Nephron progenitor cell (in vitro differentiated cells): ENCODE data around the gene INHA.

Experiments used
- DNase-seq: peaks from one replicate; pipeline ENCODE4 v3.0.0; 2021
- H3K27ac Mint-ChIP-seq: 2 replicates; pipeline ENCODE4 v1.8.0; 2021; ENCODE audit warnings: mild to moderate bottlenecking, moderate library complexity, mixed read lengths
- H3K27me3 Mint-ChIP-seq: 2 replicates; pipeline ENCODE4 v1.8.0; 2021; ENCODE audit warnings: mild to moderate bottlenecking, low read depth, mixed read lengths; ENCODE audit not compliant: poor library complexity
- H3K36me3 Mint-ChIP-seq: 2 replicates; pipeline ENCODE4 v1.8.0; 2021; ENCODE audit warnings: low read depth, mixed read lengths
- H3K4me1 Mint-ChIP-seq: 2 replicates; pipeline ENCODE4 v1.8.0; 2021; ENCODE audit warnings: mixed read lengths
- H3K4me3 Mint-ChIP-seq: 2 replicates; pipeline ENCODE4 v1.8.0; 2021; ENCODE audit warnings: mild to moderate bottlenecking, moderate library complexity, mixed read lengths
- H3K9me3 Mint-ChIP-seq: 2 replicates; pipeline ENCODE4 v1.8.0; 2021; ENCODE audit warnings: mild to moderate bottlenecking, moderate library complexity, mixed read lengths
- TF ChIP-seq, protein P1 (sequence below): fragments of 200-600 bp; sonication (generic); IDR thresholded peaks from 2 replicates; pipeline ENCODE4 v1.5.0; 2021; ENCODE audit warnings: antibody characterized with exemption

The INHA gene

DNA sequence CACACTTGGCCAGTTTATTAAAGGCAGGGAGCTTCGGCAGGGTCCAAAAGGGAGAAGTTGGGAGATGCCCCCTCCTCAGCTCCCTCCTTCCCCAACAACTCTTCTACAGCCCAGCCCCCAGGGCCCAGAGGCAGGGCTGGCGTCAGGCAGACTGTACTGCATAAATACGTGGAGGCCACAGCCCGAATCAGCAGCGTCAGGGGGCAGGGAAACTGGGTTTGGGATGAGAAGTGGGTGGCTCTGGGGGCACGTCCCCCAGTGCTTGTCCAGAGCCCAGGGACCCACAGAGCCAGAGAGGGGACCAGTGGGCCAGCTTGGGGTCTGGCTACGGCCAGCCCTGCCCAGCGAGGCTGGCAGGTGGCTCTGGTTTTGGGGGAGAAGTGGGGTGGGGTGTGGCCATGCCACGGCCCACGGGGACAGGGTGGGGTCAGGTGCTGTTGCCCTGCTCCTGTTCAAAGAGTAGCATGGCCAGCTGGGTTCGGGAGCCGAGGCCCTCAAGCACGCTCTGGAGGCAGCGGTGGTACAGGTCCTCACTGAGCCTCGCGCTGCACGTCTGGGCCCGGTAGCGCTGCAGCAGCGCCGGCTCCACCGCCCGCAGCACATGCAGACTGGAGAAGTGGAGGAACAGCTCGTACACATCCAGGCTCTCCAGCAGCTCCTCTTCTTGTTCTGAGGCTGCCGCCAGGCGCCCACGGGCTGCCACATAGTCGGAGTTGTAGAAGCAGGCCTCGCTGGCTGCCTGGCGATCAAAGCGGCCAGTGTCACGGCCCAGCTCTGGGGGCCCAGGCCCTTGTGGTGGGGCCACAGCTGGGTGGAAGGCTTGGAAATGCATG, 32.9 kb upstream of the INHA start:
- H3K9me3 Mint-ChIP-seq, result no peaks in the 10 kb centered on the region
- H3K27ac Mint-ChIP-seq, result no peak overlapping the region
- no peak overlapping the region for H3K4me3 Mint-ChIP-seq
- TF ChIP-seq, protein P1, sequence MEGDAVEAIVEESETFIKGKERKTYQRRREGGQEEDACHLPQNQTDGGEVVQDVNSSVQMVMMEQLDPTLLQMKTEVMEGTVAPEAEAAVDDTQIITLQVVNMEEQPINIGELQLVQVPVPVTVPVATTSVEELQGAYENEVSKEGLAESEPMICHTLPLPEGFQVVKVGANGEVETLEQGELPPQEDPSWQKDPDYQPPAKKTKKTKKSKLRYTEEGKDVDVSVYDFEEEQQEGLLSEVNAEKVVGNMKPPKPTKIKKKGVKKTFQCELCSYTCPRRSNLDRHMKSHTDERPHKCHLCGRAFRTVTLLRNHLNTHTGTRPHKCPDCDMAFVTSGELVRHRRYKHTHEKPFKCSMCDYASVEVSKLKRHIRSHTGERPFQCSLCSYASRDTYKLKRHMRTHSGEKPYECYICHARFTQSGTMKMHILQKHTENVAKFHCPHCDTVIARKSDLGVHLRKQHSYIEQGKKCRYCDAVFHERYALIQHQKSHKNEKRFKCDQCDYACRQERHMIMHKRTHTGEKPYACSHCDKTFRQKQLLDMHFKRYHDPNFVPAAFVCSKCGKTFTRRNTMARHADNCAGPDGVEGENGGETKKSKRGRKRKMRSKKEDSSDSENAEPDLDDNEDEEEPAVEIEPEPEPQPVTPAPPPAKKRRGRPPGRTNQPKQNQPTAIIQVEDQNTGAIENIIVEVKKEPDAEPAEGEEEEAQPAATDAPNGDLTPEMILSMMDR, result no peak
- peaks cover 15% of the 10 kb centered on the region for H3K27me3 Mint-ChIP-seq
- no peak for DNase-seq
- H3K36me3 Mint-ChIP-seq, result peaks cover 6% of the 10 kb centered on the region
- peaks cover 53% of the 10 kb centered on the region for H3K4me1 Mint-ChIP-seq

DNA sequence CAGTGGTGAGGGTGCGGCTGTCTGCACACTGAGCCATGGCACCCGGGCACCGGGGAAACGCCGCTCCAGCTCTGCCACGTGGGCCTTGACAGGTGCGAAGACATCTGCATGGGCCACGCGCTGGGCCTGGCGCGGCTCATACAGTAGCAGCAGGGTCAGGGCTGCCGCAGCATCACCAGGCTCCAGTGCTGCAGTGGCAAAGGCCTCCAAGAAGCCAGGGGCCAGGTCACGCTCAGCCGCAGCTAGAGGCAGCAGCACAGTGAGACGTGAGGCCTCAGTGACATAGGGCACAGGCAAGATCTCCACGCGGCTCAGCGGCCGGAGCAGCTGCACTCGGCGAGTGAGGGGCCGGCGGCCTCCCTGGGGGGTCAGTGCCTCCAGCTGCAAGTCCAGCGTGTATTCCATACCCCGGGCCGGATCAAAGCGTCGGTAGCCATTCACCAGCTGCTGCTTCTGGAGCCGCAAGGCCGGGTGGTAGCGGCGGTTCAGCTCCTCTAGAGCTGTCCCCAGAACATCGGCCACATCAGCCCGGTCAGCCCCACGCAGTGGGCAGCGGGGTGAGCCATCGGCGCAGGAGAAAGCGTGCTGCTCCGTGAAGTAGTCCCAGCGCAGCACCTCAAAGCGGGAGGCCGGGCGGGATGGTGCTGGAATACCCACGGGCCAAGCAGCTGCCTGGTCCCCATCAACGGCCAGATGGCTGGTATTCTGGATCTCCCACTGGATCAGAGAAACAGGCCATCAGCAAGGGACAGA, 32.0 kb upstream of the INHA start:
- H3K36me3 Mint-ChIP-seq, result peaks cover 6% of the 10 kb centered on the region
- no peak overlapping the region for H3K27ac Mint-ChIP-seq
- H3K27me3 Mint-ChIP-seq, result peaks cover 24% of the 10 kb centered on the region
- H3K4me1 Mint-ChIP-seq, result peaks cover 61% of the 10 kb centered on the region
- DNase-seq, result no peak
- TF ChIP-seq, protein P1, result no peak
- no peak overlapping the region for H3K4me3 Mint-ChIP-seq
- H3K9me3 Mint-ChIP-seq, result no peaks in the 10 kb centered on the region

DNA sequence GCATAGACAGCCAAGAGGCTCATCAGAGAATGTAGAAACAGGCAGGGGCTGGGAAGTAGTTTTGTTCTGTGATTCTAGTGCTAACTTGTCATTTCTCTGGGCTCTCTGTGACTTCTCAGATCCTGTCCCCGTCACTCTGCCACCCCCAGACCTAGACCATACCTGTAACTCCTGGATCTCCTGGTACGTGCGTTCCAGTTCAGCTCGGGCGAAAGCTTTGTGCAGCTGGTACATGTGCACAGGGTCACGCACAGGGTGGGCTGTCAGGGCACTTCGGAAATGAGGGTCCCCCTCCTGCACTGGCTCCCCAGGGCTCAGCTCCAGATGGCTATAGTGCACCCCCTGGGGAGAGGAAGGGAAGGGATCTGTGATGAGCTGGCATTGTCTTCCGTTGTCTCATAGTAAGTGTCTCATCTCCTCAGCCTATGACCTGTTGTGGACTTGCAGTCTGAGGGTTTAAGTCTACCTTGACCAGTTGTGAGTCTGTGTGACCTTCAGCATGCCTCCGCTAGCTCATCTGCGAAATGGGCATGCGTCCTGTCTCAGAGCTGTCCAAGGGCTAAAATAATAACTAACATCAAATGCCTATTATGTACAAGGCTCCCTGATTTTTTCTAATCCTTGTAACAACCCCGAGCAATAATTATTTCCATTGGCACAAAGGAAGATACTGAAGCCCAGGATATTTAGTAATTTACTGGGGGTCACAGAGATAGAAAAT, 31.2 kb upstream of the INHA start:
- TF ChIP-seq, protein P1, result no peak
- Mint-ChIP-seq H3K36me3 (peaks cover 6% of the 10 kb centered on the region), H3K4me3 (no peak overlapping the region), H3K9me3 (no peaks in the 10 kb centered on the region), H3K27ac (no peak overlapping the region), H3K4me1 (peaks cover 54% of the 10 kb centered on the region), H3K27me3 (peaks cover 29% of the 10 kb centered on the region)
- DNase-seq, result no peak

DNA sequence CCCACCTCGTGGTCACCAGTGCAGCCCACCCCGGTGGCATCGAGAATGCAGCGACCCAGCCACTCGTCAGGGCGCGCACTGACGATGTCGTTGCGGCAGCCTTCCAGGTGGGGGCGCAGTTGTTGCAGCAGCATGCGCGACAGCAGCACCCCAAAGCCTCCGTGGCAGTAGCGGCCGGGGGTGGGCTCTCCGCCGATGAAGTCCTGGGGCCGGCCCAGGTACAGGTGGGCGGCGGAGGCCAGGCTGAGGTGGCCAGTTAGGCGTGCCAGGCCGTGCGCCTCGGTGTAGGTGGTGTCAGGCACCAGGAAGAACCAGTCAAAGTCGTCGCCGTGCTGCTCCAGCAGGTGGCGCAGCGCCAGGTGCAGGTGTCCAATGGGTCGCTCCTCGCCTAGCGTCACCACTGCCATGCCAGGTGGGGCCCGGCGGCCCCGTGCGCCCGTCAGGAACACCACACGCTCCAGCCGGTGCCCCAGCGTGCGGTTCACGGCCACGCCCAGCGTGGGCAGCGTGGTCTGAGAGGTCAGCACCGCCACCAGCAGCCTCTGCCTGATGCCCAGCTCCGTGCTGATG, 30.4 kb upstream of the INHA start:
- TF ChIP-seq, protein P1, result peak; percentile 99
- Mint-ChIP-seq H3K36me3 (peaks cover 6% of the 10 kb centered on the region), H3K27ac (no peak overlapping the region), H3K4me3 (peak overlapping the region; percentile 85), H3K9me3 (no peaks in the 10 kb centered on the region), H3K27me3 (peaks cover 36% of the 10 kb centered on the region), H3K4me1 (peaks cover 49% of the 10 kb centered on the region)
- peak; percentile 87 for DNase-seq

DNA sequence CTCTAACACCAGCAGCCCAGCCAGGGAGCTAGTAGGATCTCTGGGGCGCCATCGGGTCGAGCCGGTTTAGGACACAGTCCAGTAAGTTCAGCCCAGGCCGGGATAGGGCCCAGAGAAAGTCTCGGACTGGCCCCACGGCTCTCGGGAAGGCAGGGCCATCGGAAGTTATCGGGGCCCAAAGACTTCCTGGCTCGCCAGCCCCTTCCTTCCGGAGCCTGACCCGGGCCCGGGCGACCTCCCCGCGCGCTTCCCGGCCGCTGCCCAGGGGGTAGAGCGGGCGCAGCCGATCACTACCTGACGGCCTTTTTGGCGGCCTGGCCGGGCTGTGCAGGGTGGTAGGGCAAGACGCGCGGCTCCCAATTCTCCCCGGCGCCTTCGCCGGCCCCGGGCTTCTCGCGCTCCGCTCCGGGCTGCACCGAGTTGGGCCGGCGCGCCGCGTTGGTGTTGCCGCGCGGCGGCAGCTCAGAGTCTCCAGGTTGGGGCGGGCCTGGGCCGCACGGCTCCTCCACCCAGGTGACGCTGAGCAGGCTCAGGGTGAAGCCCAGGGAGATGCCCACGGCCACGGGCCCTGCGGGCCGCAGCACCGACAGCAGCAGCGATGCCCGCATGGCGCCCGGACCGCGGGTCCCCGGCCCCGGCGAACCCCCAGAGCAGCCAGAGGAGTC, 29.0 kb upstream of the INHA start:
- H3K27ac Mint-ChIP-seq, result no peak overlapping the region
- H3K27me3 Mint-ChIP-seq, result peaks cover 44% of the 10 kb centered on the region
- H3K4me3 Mint-ChIP-seq, result peak overlapping the region; percentile 85
- H3K4me1 Mint-ChIP-seq, result peaks cover 36% of the 10 kb centered on the region
- H3K36me3 Mint-ChIP-seq, result peaks cover 6% of the 10 kb centered on the region
- TF ChIP-seq, protein P1, result no peak
- peak; percentile 56 for DNase-seq
- no peaks in the 10 kb centered on the region for H3K9me3 Mint-ChIP-seq
